Peyer's patch (tissue), 4 donors: ENCODE measurements around the gene RAD51B.

Source experiments
- POLR2A ChIP-seq, 2 donors: fragments of 450-650 bp; IDR thresholded peaks; one replicate each; pipeline ENCODE4 v1.5.1; 2017; ENCODE audit warnings: antibody characterized with exemption in 2 of 2, mild to moderate bottlenecking in 2 of 2, moderate library complexity in 2 of 2
- TF ChIP-seq, protein P1 (sequence below), 6 experiments: fragments of 450-650 bp in 4 of 6; fragments of 200-600 bp in 2 of 6; sonication (generic) in 1 of 6; IDR thresholded peaks; one replicate each; pipeline ENCODE4 v1.5.1; 2017 to 2019; ENCODE audit warnings: antibody characterized with exemption in 6 of 6, mild to moderate bottlenecking in 3 of 6, moderate library complexity in 1 of 6

DNA sequence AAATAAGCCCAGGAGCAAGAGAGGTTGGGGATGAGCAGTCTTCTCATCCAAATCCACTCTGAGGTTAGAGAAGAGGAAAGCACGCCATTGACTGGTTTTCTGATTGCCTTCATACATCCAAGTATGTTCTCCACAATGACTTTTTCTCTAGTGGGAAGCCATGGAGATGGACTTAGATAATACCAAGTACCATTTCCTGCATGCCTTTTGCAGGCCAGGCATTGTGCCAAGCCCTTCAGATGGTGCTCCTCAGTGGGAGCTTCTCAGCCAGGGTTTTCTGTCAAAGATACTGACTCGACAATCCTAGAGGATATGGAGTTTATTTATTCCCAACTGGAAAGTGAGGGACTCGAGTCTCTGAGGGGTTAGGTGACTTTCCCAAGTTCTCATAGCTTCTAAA, 755.3 kb downstream of the RAD51B start:
- TF ChIP-seq, protein P1, sequence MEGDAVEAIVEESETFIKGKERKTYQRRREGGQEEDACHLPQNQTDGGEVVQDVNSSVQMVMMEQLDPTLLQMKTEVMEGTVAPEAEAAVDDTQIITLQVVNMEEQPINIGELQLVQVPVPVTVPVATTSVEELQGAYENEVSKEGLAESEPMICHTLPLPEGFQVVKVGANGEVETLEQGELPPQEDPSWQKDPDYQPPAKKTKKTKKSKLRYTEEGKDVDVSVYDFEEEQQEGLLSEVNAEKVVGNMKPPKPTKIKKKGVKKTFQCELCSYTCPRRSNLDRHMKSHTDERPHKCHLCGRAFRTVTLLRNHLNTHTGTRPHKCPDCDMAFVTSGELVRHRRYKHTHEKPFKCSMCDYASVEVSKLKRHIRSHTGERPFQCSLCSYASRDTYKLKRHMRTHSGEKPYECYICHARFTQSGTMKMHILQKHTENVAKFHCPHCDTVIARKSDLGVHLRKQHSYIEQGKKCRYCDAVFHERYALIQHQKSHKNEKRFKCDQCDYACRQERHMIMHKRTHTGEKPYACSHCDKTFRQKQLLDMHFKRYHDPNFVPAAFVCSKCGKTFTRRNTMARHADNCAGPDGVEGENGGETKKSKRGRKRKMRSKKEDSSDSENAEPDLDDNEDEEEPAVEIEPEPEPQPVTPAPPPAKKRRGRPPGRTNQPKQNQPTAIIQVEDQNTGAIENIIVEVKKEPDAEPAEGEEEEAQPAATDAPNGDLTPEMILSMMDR (IDR thresholded peaks at IDR 0.05): no peak
- no peak for TF ChIP-seq POLR2A (IDR thresholded peaks at IDR 0.05)
